ENCODE data around the gene SOCS6. TPM values are rescaled to one million over a fixed set of nuclear protein-coding genes. Genes with fewer than 3 reads are reported as not detected.

SOCS6 gene
- total and polyA plus RNA-seq, 2 of the 13 experiments (the other 11 are each of a cell fraction or from before 2014, with no cell fraction given): 18.6 to 38.3 TPM

DNA sequence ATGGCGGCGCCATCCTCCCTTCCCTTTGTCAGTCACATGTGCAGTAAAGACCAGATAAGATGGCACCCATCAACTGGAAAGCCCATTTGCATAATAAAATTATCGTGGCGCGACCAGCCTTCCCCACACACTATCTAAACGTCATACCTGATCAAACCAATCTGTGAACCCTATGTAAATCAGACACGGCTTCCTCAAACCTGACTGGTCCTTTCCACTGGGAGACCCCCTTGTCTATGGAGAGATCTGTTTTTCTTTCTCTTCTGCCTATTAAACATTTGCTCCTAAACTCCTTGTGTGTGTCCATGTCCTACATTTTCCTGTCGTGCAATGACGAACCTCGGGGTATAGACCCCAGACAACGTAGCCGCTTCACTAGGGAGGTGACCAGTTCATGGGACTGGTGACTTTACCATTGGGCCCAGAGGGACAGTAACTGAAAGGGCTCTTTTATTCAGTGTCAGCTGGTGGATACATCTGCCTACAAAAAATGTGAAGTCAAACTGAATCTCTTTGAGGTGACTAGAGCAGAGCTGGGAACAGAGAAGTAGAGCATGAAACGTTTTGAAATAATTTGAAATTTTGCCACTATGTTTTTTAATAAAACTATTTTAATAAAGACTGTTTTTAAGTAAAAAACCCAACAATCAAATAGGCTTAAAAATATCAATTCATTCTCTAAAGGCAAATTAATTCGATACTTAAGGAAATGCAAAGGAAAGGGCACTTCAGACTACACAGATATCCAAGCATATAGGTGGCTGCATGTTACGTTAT lies 87.5 kb downstream of the SOCS6 start (continued):
- no peak for TF ChIP-seq ESRRA (CRISPR knock-in tag; IDR thresholded peaks at IDR 0.05; ENCODE audit: low read depth)
- TF ChIP-seq SRSF1 (optimal IDR thresholded peaks at IDR 0.05; ENCODE audit: low read depth, low read length): no peak
- TF ChIP-seq RORA (CRISPR knock-in tag; IDR thresholded peaks at IDR 0.05): 0 out of 2 replicates have a peak, but pooled peaks have one; percentile 57
- no peak for TF ChIP-seq ZNF629 (CRISPR knock-in tag; conservative IDR thresholded peaks at IDR 0.05)
- TF ChIP-seq TSC22D2 (CRISPR knock-in tag; IDR thresholded peaks at IDR 0.05; ENCODE audit: borderline replicate concordance): no peak
- TF ChIP-seq PHF21A (CRISPR knock-in tag; IDR thresholded peaks at IDR 0.05): no peak
- TF ChIP-seq HOXA9 (CRISPR knock-in tag; IDR thresholded peaks at IDR 0.05; ENCODE audit: borderline replicate concordance): no peak
- TF ChIP-seq, protein P1, sequence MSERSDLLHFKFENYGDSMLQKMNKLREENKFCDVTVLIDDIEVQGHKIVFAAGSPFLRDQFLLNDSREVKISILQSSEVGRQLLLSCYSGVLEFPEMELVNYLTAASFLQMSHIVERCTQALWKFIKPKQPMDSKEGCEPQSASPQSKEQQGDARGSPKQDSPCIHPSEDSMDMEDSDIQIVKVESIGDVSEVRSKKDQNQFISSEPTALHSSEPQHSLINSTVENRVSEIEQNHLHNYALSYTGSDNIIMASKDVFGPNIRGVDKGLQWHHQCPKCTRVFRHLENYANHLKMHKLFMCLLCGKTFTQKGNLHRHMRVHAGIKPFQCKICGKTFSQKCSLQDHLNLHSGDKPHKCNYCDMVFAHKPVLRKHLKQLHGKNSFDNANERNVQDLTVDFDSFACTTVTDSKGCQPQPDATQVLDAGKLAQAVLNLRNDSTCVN (CRISPR knock-in tag; IDR thresholded peaks at IDR 0.05; ENCODE audit: borderline replicate concordance): no peak
- peak; percentile 57 for TF ChIP-seq TFAP4 (IDR thresholded peaks at IDR 0.05; ENCODE audit: borderline replicate concordance, low read depth)
- 0 out of 2 replicates have a peak, but pooled peaks have one; percentile 47 for TF ChIP-seq ZNF230 (CRISPR knock-in tag; IDR thresholded peaks at IDR 0.05)
- TF ChIP-seq MED8 (CRISPR knock-in tag; IDR thresholded peaks at IDR 0.05; ENCODE audit: insufficient replicate concordance): peak; percentile 0
- TF ChIP-seq CHD4 (IDR thresholded peaks at IDR 0.05; ENCODE audit: borderline replicate concordance, low read length): peak; percentile 73; the same call in 1 of the 2 replicates
- no peak for TF ChIP-seq ELF3 (CRISPR knock-in tag; IDR thresholded peaks at IDR 0.05)
- TF ChIP-seq, protein P2, sequence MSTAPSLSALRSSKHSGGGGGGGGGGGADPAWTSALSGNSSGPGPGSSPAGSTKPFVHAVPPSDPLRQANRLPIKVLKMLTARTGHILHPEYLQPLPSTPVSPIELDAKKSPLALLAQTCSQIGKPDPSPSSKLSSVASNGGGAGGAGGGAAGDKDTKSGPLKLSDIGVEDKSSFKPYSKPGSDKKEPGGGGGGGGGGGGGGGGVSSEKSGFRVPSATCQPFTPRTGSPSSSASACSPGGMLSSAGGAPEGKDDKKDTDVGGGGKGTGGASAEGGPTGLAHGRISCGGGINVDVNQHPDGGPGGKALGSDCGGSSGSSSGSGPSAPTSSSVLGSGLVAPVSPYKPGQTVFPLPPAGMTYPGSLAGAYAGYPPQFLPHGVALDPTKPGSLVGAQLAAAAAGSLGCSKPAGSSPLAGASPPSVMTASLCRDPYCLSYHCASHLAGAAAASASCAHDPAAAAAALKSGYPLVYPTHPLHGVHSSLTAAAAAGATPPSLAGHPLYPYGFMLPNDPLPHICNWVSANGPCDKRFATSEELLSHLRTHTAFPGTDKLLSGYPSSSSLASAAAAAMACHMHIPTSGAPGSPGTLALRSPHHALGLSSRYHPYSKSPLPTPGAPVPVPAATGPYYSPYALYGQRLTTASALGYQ (CRISPR knock-in tag; IDR thresholded peaks at IDR 0.05): 0 out of 2 replicates have a peak, but pooled peaks have one; percentile 4
- TF ChIP-seq, protein P3, sequence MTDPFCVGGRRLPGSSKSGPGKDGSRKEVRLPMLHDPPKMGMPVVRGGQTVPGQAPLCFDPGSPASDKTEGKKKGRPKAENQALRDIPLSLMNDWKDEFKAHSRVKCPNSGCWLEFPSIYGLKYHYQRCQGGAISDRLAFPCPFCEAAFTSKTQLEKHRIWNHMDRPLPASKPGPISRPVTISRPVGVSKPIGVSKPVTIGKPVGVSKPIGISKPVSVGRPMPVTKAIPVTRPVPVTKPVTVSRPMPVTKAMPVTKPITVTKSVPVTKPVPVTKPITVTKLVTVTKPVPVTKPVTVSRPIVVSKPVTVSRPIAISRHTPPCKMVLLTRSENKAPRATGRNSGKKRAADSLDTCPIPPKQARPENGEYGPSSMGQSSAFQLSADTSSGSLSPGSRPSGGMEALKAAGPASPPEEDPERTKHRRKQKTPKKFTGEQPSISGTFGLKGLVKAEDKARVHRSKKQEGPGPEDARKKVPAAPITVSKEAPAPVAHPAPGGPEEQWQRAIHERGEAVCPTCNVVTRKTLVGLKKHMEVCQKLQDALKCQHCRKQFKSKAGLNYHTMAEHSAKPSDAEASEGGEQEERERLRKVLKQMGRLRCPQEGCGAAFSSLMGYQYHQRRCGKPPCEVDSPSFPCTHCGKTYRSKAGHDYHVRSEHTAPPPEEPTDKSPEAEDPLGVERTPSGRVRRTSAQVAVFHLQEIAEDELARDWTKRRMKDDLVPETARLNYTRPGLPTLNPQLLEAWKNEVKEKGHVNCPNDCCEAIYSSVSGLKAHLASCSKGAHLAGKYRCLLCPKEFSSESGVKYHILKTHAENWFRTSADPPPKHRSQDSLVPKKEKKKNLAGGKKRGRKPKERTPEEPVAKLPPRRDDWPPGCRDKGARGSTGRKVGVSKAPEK (CRISPR knock-in tag; IDR thresholded peaks at IDR 0.05; ENCODE audit: borderline replicate concordance): no peak
- TF ChIP-seq YY1 (IDR thresholded peaks at IDR 0.05; ENCODE audit: insufficient read depth, insufficient replicate concordance, low read depth, low read length): peak; percentile 19
- no peak for TF ChIP-seq PRPF4 (IDR thresholded peaks at IDR 0.05; ENCODE audit: low read depth, low read length, poor library complexity, severe bottlenecking)
- peak in 1 of 2 experiments; percentile 78; a peak in 1 of 4 replicates for TF ChIP-seq POLR2A (IDR thresholded peaks at IDR 0.05; ENCODE audit: insufficient read depth in 1 of 2, low read depth in 2 of 2, low read length in 2 of 2)
- TF ChIP-seq GMEB1 (CRISPR knock-in tag; IDR thresholded peaks at IDR 0.05; ENCODE audit: borderline replicate concordance): no peak
- TF ChIP-seq ZNF619 (CRISPR knock-in tag; IDR thresholded peaks at IDR 0.05): peak; percentile 44; the same call in 1 of the 2 replicates

Measured in HepG2 (cell line).